Muscle layer of colon (tissue), 2 donors: ENCODE measurements around the gene SLC14A1.

Source experiments
- H3K27ac ChIP-seq: one replicate; pipeline ENCODE4 v1.7.0; 2013; ENCODE audit warnings: low read depth, mild to moderate bottlenecking, low read length, moderate library complexity
- H3K27me3 ChIP-seq, 2 donors: one replicate each; pipeline ENCODE4 v1.7.0; 2013; ENCODE audit warnings: low read length in 2 of 2, mild to moderate bottlenecking in 2 of 2; ENCODE audit not compliant: insufficient read depth in 2 of 2, control insufficient read depth in 1 of 2
- H3K36me3 ChIP-seq: one replicate; pipeline ENCODE4 v1.7.0; 2013; ENCODE audit warnings: mild to moderate bottlenecking, low read length; ENCODE audit not compliant: insufficient read depth
- H3K4me1 ChIP-seq: one replicate; pipeline ENCODE4 v1.7.0; 2013; ENCODE audit warnings: mild to moderate bottlenecking, low read length; ENCODE audit not compliant: insufficient read depth
- H3K4me3 ChIP-seq, 2 donors: one replicate each; pipeline ENCODE4 v1.7.0; 2013; ENCODE audit warnings: low read length in 2 of 2, low read depth in 1 of 2, mild to moderate bottlenecking in 1 of 2, moderate library complexity in 1 of 2
- H3K9ac ChIP-seq: one replicate; pipeline ENCODE4 v1.7.0; 2013; ENCODE audit warnings: low read length
- H3K9me3 ChIP-seq: one replicate; pipeline ENCODE4 v1.7.0; 2013; ENCODE audit warnings: mild to moderate bottlenecking, low read length
- donor health status: abdominal sarcoma.
- donor health status: Adenocarcinoma of cecum.

Gene SLC14A1

GRCh38 chr18:45726603-45727002, 2.6 kb downstream of the SLC14A1 start:
- Histone ChIP-seq H3K9ac (no peak overlapping the region), H3K4me3 (no peak overlapping the region), H3K27ac (no peak overlapping the region)

GRCh38 chr18:45727068-45727467, 3.1 kb downstream of the SLC14A1 start:
- Histone ChIP-seq H3K4me1 (no peaks in the 10 kb centered on the region), H3K27ac (no peak overlapping the region), H3K4me3 (no peak overlapping the region), H3K9me3 (no peaks in the 10 kb centered on the region), H3K9ac (no peak overlapping the region), H3K36me3 (no peaks in the 10 kb centered on the region), H3K27me3 (no peaks in the 10 kb centered on the region)

More at GRCh38 chr18:45726603-45727002, 2.6 kb downstream of the SLC14A1 start:
- no peaks in the 10 kb centered on the region for H3K27me3 ChIP-seq
- no peaks in the 10 kb centered on the region for H3K9me3 ChIP-seq
- H3K36me3 ChIP-seq = no peaks in the 10 kb centered on the region
- no peaks in the 10 kb centered on the region for H3K4me1 ChIP-seq

- no peaks in the 10 kb centered on the region for H3K36me3 ChIP-seq
- H3K9me3 ChIP-seq = no peaks in the 10 kb centered on the region
- H3K4me1 ChIP-seq = no peaks in the 10 kb centered on the region
- no peak overlapping the region for H3K9ac ChIP-seq
- H3K27ac ChIP-seq = no peak overlapping the region
- no peaks in the 10 kb centered on the region for H3K27me3 ChIP-seq
- no peak overlapping the region for H3K4me3 ChIP-seq
Measured at GRCh38 chr18:45728336-45729010, 4.5 kb downstream of the SLC14A1 start.

GRCh38 chr18:45730832-45731575, 7.0 kb downstream of the SLC14A1 start:
- no peak overlapping the region for H3K4me3 ChIP-seq
- H3K27ac ChIP-seq = no peak overlapping the region
- H3K27me3 ChIP-seq = no peaks in the 10 kb centered on the region
- no peaks in the 10 kb centered on the region for H3K4me1 ChIP-seq
- no peaks in the 10 kb centered on the region for H3K9me3 ChIP-seq
- H3K9ac ChIP-seq = no peak overlapping the region
- no peaks in the 10 kb centered on the region for H3K36me3 ChIP-seq

GRCh38 chr18:45731716-45732115, 7.7 kb downstream of the SLC14A1 start:
- Histone ChIP-seq H3K9ac (no peak overlapping the region), H3K4me1 (no peaks in the 10 kb centered on the region), H3K36me3 (no peaks in the 10 kb centered on the region), H3K27me3 (no peaks in the 10 kb centered on the region), H3K9me3 (no peaks in the 10 kb centered on the region), H3K27ac (no peak overlapping the region), H3K4me3 (no peak overlapping the region)

- Histone ChIP-seq H3K9me3 (no peaks in the 10 kb centered on the region), H3K4me3 (no peak overlapping the region), H3K9ac (no peak overlapping the region), H3K27me3 (no peaks in the 10 kb centered on the region), H3K36me3 (no peaks in the 10 kb centered on the region), H3K4me1 (no peaks in the 10 kb centered on the region), H3K27ac (no peak overlapping the region)
Measured at GRCh38 chr18:45733535-45733934, 9.6 kb downstream of the SLC14A1 start.

- H3K27ac ChIP-seq = no peak overlapping the region
- no peak overlapping the region for H3K9ac ChIP-seq
- H3K27me3 ChIP-seq = no peaks in the 10 kb centered on the region
- no peaks in the 10 kb centered on the region for H3K36me3 ChIP-seq
- no peaks in the 10 kb centered on the region for H3K9me3 ChIP-seq
- H3K4me1 ChIP-seq = no peaks in the 10 kb centered on the region
- no peak overlapping the region for H3K4me3 ChIP-seq
Measured at GRCh38 chr18:45734505-45734904, 10.5 kb downstream of the SLC14A1 start.

- H3K4me3 ChIP-seq = no peak overlapping the region
- no peak overlapping the region for H3K27ac ChIP-seq
- no peaks in the 10 kb centered on the region for H3K4me1 ChIP-seq
- H3K36me3 ChIP-seq = no peaks in the 10 kb centered on the region
- H3K9ac ChIP-seq = no peak overlapping the region
- no peaks in the 10 kb centered on the region for H3K27me3 ChIP-seq
- no peaks in the 10 kb centered on the region for H3K9me3 ChIP-seq
Measured at GRCh38 chr18:45734944-45735343, 11.0 kb downstream of the SLC14A1 start.

- H3K9ac ChIP-seq = no peak overlapping the region
- no peaks in the 10 kb centered on the region for H3K9me3 ChIP-seq
- no peaks in the 10 kb centered on the region for H3K36me3 ChIP-seq
- no peaks in the 10 kb centered on the region for H3K27me3 ChIP-seq
- no peak overlapping the region for H3K27ac ChIP-seq
- no peak overlapping the region for H3K4me3 ChIP-seq
- H3K4me1 ChIP-seq = no peaks in the 10 kb centered on the region
Measured at GRCh38 chr18:45738660-45739059, 14.7 kb downstream of the SLC14A1 start.

- Histone ChIP-seq H3K4me3 (no peak overlapping the region), H3K27ac (no peak overlapping the region), H3K9me3 (no peaks in the 10 kb centered on the region), H3K4me1 (no peaks in the 10 kb centered on the region), H3K9ac (no peak overlapping the region), H3K36me3 (no peaks in the 10 kb centered on the region), H3K27me3 (no peaks in the 10 kb centered on the region)
Measured at GRCh38 chr18:45739268-45739667, 15.3 kb downstream of the SLC14A1 start.

- H3K9ac ChIP-seq = no peak overlapping the region
- no peaks in the 10 kb centered on the region for H3K27me3 ChIP-seq
- no peak overlapping the region for H3K27ac ChIP-seq
- no peak overlapping the region for H3K4me3 ChIP-seq
- no peaks in the 10 kb centered on the region for H3K4me1 ChIP-seq
- H3K36me3 ChIP-seq = no peaks in the 10 kb centered on the region
- H3K9me3 ChIP-seq = no peaks in the 10 kb centered on the region
Measured at GRCh38 chr18:45739848-45740247, 15.9 kb downstream of the SLC14A1 start.

GRCh38 chr18:45741056-45741455, 17.1 kb downstream of the SLC14A1 start:
- Histone ChIP-seq H3K9ac (no peak overlapping the region), H3K4me1 (no peaks in the 10 kb centered on the region), H3K27me3 (no peaks in the 10 kb centered on the region), H3K9me3 (no peaks in the 10 kb centered on the region), H3K36me3 (no peaks in the 10 kb centered on the region), H3K4me3 (no peak overlapping the region), H3K27ac (no peak overlapping the region)
